AG10803 (cell line): ENCODE measurements around the gene SOST.

Experiments
- DNase-seq: peaks from one replicate; pipeline ENCODE4 v3.0.0; 2010; ENCODE audit warnings: low read depth
- H3K4me3 ChIP-seq: 2 replicates; pipeline ENCODE4 v1.5.1; 2011; ENCODE audit warnings: mild to moderate bottlenecking, low read length, control low read depth
- CTCF ChIP-seq: conservative IDR thresholded peaks from 2 replicates; pipeline ENCODE4 v1.5.1; 2011; ENCODE audit warnings: mild to moderate bottlenecking, low read length, control low read depth, inconsistent platforms

The SOST gene

GRCh38 chr17:43707184-43707583 is 51.4 kb downstream of the SOST start:
- TF ChIP-seq CTCF, result no peak
- no peak for DNase-seq
- H3K4me3 ChIP-seq, result no peak overlapping the region

- TF ChIP-seq CTCF, result no peak
- no peak for DNase-seq
- no peak overlapping the region for H3K4me3 ChIP-seq
Observed at GRCh38 chr17:43706235-43706634, 52.4 kb downstream of the SOST start.
